ENCODE data around the gene GALK1. TPM values are rescaled to one million over a fixed set of nuclear protein-coding genes. Genes with fewer than 3 reads are reported as not detected.

The GALK1 gene
- total RNA-seq, 4 donors from 2014 or later, result 15.2 to 34.9 (median 22.9) TPM

DNA sequence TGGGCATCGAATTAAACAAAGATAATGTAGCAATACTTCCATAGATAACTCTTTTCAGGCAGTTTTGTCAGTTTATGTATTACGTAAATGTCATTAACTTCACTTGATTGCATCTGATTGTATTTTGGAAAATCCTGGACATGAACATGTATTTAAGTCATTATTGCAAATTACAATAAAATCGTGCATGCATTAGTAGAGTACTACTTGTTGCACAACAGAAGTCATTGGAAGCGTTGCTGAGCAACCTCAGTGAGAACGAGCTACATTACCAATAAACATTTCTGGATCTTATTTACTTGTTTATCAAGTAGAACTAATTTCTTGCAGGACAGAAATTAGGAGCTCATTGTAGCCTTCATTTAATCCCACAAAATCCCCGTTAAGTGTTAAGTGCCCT is 26.3 kb upstream of the GALK1 start:
- H3K4me1 ChIP-seq, result peaks cover 28% of the 10 kb centered on the region
- DNase-seq (ENCODE audit: low spot score in 2 of 2), result no peak
- H3K27me3 ChIP-seq, result no peaks in the 10 kb centered on the region
- peaks cover 18% of the 10 kb centered on the region for H3K36me3 ChIP-seq
- 70% methylated on average over 6 of the region's 6 CpGs for WGBS
- H3K4me3 ChIP-seq, result no peak overlapping the region
- TF ChIP-seq, protein P1, sequence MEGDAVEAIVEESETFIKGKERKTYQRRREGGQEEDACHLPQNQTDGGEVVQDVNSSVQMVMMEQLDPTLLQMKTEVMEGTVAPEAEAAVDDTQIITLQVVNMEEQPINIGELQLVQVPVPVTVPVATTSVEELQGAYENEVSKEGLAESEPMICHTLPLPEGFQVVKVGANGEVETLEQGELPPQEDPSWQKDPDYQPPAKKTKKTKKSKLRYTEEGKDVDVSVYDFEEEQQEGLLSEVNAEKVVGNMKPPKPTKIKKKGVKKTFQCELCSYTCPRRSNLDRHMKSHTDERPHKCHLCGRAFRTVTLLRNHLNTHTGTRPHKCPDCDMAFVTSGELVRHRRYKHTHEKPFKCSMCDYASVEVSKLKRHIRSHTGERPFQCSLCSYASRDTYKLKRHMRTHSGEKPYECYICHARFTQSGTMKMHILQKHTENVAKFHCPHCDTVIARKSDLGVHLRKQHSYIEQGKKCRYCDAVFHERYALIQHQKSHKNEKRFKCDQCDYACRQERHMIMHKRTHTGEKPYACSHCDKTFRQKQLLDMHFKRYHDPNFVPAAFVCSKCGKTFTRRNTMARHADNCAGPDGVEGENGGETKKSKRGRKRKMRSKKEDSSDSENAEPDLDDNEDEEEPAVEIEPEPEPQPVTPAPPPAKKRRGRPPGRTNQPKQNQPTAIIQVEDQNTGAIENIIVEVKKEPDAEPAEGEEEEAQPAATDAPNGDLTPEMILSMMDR (IDR thresholded peaks at IDR 0.05), result no peak
- no peak for TF ChIP-seq EP300 (IDR thresholded peaks at IDR 0.05)
- no peak for TF ChIP-seq POLR2AphosphoS5 (IDR thresholded peaks at IDR 0.05)
- no peaks in the 10 kb centered on the region for H3K9me3 ChIP-seq
- H3K27ac ChIP-seq, result no peak overlapping the region

DNA sequence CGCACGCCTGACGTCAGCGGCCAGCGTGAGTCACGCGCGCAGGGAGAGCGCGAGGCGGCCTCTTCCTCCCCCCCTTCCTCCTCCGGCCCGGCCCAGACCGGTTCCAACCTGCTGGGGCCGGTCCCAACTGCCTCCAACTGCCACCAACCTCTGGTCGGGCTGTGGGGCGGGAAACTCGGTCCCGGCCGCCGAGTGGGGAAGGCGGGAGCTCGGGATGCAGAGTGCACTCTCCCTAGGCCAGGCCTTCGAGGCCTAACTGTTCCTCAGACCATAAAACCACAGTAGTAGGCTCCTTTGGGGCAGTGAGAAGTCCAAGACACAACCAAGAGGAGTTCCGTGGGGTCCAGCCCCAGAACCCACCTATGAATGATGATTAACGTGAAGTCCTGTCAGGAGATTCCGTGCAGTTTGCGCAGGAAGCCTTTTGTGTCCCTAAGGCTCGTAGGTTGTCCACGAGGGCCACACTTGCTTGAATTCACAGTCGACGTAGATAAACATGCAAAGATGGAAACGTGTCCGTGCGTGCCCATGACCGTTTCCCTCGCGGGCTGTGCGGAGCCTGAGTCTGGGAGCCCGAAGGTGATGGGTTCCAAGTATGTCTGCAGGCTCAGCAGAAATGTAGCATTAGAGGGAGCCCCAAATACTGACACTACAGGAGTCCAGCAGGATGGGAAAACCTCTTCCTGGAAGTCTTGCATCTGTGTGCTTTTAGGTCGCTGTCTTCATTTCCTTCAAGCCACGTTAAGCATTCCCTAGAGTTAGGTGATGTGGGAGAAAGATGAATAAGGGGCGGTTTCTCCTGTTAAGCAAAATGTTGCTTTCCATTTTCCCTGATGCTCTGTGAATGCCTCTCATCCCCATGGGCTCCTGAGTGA is 20.3 kb upstream of the GALK1 start:
- H3K4me3 ChIP-seq, result peak overlapping the region; percentile 68
- no peaks in the 10 kb centered on the region for H3K27me3 ChIP-seq
- H3K4me1 ChIP-seq, result peaks cover 68% of the 10 kb centered on the region
- WGBS, result 3% methylated on average over 23 of the region's 43 CpGs
- peak; percentile 95 for DNase-seq (ENCODE audit: low spot score in 2 of 2)
- H3K27ac ChIP-seq, result peak overlapping the region; percentile 99
- TF ChIP-seq POLR2AphosphoS5 (IDR thresholded peaks at IDR 0.05) (peak; percentile 55 to 97 (median 94)), EP300 (IDR thresholded peaks at IDR 0.05) (peak; percentile 95), POLR2A (IDR thresholded peaks at IDR 0.05) (peak in 1 of 2 donors; percentile 13)
- TF ChIP-seq, protein P1 (IDR thresholded peaks at IDR 0.05), result no peak
- peaks cover 2% of the 10 kb centered on the region for H3K36me3 ChIP-seq
- H3K9me3 ChIP-seq, result no peaks in the 10 kb centered on the region

- Histone ChIP-seq H3K27ac (peak within 1 kb of the TSS; percentile 99), H3K36me3 (no peaks in the 10 kb centered on the region), H3K27me3 (no peaks in the 10 kb centered on the region), H3K4me1 (peaks cover 69% of the 10 kb centered on the region), H3K9me3 (no peaks in the 10 kb centered on the region), H3K4me3 (peak within 1 kb of the TSS; percentile 68)
- peak; percentile 98 for DNase-seq (ENCODE audit: low spot score in 2 of 2)
- WGBS, result 0% methylated on average over 14 of the region's 45 CpGs
- peak; percentile 51 to 96 (median 55) for TF ChIP-seq POLR2AphosphoS5 (IDR thresholded peaks at IDR 0.05)
- TF ChIP-seq EP300 (IDR thresholded peaks at IDR 0.05), result no peak
- peak in 1 of 2 donors; percentile 40 for TF ChIP-seq POLR2A (IDR thresholded peaks at IDR 0.05)
These were observed 19.6 kb upstream of the GALK1 start, which contains the start of gene UNK for GRCh38 chr17:75784473-75785015. UNK (plus strand) TSS chr17:75784806; CDS start chr17:75784881, 75 bp downstream.

DNA sequence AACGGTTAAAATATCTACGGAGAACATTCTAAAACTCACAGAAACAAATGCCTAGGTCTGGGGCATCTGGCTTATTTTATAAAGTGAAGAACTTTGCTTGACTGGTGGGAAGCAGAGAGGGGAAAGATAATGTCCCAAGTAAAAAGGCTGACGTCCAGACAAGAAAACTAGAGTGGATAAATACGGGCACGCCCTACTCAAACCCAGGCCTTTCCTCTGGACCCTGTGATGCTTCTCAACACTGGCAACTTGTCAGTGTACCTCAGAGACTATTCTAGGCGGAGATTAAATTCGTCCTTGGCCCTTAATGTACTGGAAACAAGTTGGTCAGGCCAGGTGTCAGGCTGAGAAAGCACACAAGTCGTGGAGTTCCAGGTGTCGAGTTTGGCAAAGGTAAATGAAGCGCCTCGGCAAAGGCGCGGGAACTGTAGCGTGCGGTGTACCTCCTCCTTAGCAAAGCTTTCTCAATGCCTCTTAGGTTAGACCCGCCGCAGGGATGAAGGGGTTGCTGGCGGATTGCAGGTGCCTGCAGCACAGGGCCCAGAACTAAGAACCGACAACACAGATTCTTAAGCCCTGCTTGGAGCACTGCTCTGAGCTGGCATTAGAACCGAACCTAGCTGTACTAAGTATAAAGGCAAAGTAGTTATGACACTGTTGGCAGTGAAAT is 18.9 kb upstream of the GALK1 start:
- Histone ChIP-seq H3K4me1 (peaks cover 65% of the 10 kb centered on the region), H3K9me3 (no peaks in the 10 kb centered on the region), H3K27me3 (no peaks in the 10 kb centered on the region), H3K27ac (peak overlapping the region; percentile 99), H3K4me3 (peak overlapping the region; percentile 68), H3K36me3 (peaks cover 1% of the 10 kb centered on the region)
- WGBS, result 48% methylated on average over 20 of the region's 20 CpGs
- TF ChIP-seq POLR2A (IDR thresholded peaks at IDR 0.05), result no peak
- TF ChIP-seq EP300 (IDR thresholded peaks at IDR 0.05), result no peak
- TF ChIP-seq, protein P1 (IDR thresholded peaks at IDR 0.05), result no peak
- TF ChIP-seq POLR2AphosphoS5 (IDR thresholded peaks at IDR 0.05), result no peak
- DNase-seq (ENCODE audit: low spot score in 2 of 2), result peak in 1 of 2 donors; percentile 80

GRCh38 chr17:75783069-75783783 is 18.2 kb upstream of the GALK1 start:
- TF ChIP-seq, protein P1 (IDR thresholded peaks at IDR 0.05), result peak; percentile 63 to 72
- TF ChIP-seq POLR2AphosphoS5 (IDR thresholded peaks at IDR 0.05), result no peak
- Histone ChIP-seq H3K27ac (peak overlapping the region; percentile 99), H3K36me3 (peaks cover 8% of the 10 kb centered on the region), H3K4me3 (peak overlapping the region; percentile 68), H3K9me3 (no peaks in the 10 kb centered on the region), H3K27me3 (no peaks in the 10 kb centered on the region), H3K4me1 (peaks cover 65% of the 10 kb centered on the region)
- DNase-seq (ENCODE audit: low spot score in 2 of 2), result no peak
- WGBS, result 6% methylated on average over 6 of the region's 6 CpGs
